HFFc6 (cell line): ENCODE results near the gene KCNH4. TPM values are rescaled to one million over a fixed set of nuclear protein-coding genes. Genes with fewer than 3 reads are reported as not detected.

Source experiments
- DNase-seq: peaks from one replicate; pipeline ENCODE4 v3.0.0-alpha.2; 2018
- H3K27ac Mint-ChIP-seq: 2 replicates; pipeline ENCODE4 v1.8.0; 2020; ENCODE audit warnings: mild to moderate bottlenecking, mixed read lengths
- H3K27me3 Mint-ChIP-seq: 2 replicates; pipeline ENCODE4 v1.8.0; 2021; ENCODE audit warnings: mild to moderate bottlenecking, moderate library complexity, mixed read lengths; ENCODE audit not compliant: insufficient read depth
- H3K36me3 Mint-ChIP-seq: 2 replicates; pipeline ENCODE4 v1.8.0; 2021; ENCODE audit warnings: low read depth, mixed read lengths
- H3K4me1 Mint-ChIP-seq: 2 replicates; pipeline ENCODE4 v1.8.0; 2020; ENCODE audit warnings: low read depth, mixed read lengths
- H3K4me3 Mint-ChIP-seq: 2 replicates; pipeline ENCODE4 v1.8.0; 2020; ENCODE audit warnings: mild to moderate bottlenecking, moderate library complexity, mixed read lengths
- H3K9me3 Mint-ChIP-seq: 2 replicates; pipeline ENCODE4 v1.8.0; 2020; ENCODE audit warnings: mild to moderate bottlenecking, mixed read lengths
- total RNA-seq, 6 experiments: library from RNA; stranded (reverse); fragmentation: NEBNext Ultra II Directional; extraction: Animal tissue kit (Norgen Biotek cat#: 25700); gene quantifications; 2 replicates in 1 of 6; 3 replicates in 5 of 6; pipeline ENCODE4 v1.2.3, GENCODE V29; 2021
- TF ChIP-seq, protein P1 (sequence below): fragments of 200-600 bp; sonication (generic); IDR thresholded peaks from 2 replicates; pipeline ENCODE4 v1.5.0; 2021; ENCODE audit warnings: antibody characterized with exemption, mild to moderate bottlenecking

The KCNH4 gene
- total RNA-seq, 6 experiments from 2014 or later: not detected

DNA sequence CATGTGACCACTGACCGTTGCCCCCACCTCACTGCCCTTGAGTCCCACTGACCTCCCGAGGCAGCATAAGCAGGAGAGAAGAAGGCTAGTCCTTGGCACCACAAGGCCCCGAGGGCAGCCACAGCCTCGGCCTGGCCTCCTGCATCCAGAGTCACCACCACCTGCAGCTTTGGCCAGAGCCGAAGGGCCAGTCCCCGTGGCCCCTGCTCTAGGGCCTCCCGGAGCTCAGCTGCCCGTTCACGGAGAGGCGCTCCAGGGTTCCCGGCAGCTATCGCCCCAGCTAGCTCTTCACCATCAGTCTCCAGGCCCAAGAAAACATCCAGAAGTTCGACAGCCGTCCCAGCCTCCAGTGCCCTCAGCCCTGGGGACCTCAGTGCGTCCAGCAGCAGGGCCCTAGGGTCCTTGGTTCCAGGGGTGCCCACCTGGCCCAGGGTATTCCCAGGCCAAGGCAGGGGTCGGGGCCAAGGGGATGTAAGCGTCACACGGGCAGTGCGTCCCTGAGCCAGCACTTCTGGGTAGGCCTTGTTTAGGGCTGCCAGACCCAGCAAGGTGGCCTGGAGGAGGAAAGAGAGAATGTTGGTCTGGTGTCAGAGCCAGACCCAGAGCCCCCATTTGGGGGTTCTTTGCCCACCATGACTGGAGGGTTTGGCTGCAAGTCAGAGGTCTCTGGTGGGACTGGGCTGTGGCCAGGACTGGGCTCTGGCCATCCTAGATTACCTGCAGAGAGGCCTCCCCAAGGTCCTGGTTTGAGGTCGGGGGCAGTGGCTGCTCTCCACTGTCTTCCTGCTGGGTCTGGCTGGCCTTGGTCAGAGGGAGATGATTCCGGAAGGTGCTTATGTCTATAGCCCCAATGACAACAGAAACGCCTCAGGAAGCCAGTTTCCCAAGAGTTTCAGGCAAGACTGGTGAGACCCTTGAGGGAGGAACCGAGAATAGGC lies 11.5 kb upstream of the KCNH4 start:
- H3K36me3 Mint-ChIP-seq: no peaks in the 10 kb centered on the region

DNA sequence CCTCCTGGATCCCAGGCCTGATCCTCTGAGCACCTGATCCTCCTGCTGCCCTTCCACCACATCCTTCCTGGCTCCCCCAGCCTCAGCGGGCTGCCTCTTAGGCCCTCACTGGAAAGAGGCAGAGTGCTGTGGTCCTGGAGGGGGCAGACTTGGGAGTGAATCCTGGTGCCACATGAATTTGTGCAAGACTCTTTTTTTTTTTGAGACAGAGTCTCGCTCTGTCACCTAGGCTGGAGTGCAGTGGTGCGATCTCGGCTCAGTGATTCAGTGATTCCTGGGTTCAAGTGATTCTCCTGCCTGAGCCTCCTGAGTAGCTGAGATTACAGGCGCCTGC lies 10.3 kb upstream of the KCNH4 start:
- Mint-ChIP-seq H3K4me1 (peaks cover 6% of the 10 kb centered on the region; the same call in 1 of the 2 replicates), H3K4me3 (no peak overlapping the region), H3K27ac (no peak overlapping the region), H3K36me3 (no peaks in the 10 kb centered on the region), H3K9me3 (no peaks in the 10 kb centered on the region), H3K27me3 (peaks cover 3% of the 10 kb centered on the region; the same call in 1 of the 2 replicates)
- no peak for DNase-seq
- TF ChIP-seq, protein P1, sequence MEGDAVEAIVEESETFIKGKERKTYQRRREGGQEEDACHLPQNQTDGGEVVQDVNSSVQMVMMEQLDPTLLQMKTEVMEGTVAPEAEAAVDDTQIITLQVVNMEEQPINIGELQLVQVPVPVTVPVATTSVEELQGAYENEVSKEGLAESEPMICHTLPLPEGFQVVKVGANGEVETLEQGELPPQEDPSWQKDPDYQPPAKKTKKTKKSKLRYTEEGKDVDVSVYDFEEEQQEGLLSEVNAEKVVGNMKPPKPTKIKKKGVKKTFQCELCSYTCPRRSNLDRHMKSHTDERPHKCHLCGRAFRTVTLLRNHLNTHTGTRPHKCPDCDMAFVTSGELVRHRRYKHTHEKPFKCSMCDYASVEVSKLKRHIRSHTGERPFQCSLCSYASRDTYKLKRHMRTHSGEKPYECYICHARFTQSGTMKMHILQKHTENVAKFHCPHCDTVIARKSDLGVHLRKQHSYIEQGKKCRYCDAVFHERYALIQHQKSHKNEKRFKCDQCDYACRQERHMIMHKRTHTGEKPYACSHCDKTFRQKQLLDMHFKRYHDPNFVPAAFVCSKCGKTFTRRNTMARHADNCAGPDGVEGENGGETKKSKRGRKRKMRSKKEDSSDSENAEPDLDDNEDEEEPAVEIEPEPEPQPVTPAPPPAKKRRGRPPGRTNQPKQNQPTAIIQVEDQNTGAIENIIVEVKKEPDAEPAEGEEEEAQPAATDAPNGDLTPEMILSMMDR: no peak

More for the DNA sequence above, 11.5 kb upstream of the KCNH4 start:
- Mint-ChIP-seq H3K9me3 (no peaks in the 10 kb centered on the region), H3K4me1 (peaks cover 6% of the 10 kb centered on the region; the same call in 1 of the 2 replicates), H3K27me3 (peaks cover 3% of the 10 kb centered on the region; the same call in 1 of the 2 replicates), H3K27ac (no peak overlapping the region), H3K4me3 (no peak overlapping the region)
- TF ChIP-seq, protein P1: no peak
- DNase-seq: no peak

DNA sequence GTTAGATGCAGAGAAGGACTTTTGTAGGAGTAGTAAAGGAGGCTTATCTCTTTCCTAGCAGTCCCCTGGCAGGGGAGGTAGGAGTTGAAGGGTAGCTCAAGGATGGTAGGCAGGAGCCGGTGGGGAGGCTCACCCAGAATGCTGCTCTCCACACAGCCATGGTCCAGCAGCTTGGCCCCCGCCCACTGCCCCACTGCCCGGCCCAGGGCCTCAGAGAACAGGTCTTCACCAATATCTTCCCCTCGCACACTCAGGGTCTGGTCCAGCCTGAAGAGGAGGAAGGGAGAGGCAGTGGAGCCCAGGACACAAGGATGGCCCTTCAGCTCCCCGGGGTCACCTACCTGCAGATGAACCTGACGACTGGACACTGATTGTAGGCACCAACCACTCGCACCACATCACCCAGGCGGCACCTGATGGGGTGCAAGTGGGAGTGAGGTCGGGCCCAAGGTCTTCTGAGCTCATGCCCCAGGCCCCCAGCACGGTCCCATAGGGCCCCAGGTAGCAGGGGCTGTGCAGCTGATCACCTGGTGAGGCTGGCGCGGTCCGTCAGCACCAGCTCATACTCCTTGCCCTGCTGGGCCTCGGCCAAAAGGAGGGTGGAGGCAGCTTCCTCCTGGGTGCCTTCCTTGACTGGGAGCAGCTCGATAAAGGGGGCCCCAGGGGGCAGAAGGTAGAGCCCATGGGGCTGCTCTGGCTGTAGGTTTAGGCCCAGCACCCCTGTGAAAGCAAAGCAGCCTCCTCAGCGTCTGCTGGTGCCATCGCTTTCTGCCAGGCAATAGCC lies 9.7 kb upstream of the KCNH4 start:
- no peaks in the 10 kb centered on the region for H3K9me3 Mint-ChIP-seq
- H3K4me1 Mint-ChIP-seq: peaks cover 6% of the 10 kb centered on the region; the same call in 1 of the 2 replicates
- no peaks in the 10 kb centered on the region for H3K36me3 Mint-ChIP-seq
- no peak overlapping the region for H3K4me3 Mint-ChIP-seq
- no peak overlapping the region for H3K27ac Mint-ChIP-seq
- H3K27me3 Mint-ChIP-seq: peaks cover 7% of the 10 kb centered on the region
- TF ChIP-seq, protein P1: no peak
- DNase-seq: no peak

DNA sequence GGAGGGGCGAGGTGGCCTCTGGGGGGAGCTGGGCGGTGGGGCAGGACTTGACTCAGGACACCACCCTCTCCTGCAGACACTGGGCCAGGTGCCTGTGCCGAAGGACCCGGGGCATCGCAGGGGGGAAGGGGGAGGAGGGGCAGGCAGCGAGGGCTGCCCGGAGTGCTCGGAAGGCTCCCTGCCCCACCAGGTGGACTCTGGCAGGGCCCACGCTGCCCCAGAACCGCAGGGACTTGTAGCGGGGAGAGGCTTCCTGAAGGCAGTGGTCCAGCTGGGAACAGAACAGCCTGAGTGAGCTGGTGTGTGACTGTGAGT lies 8.7 kb upstream of the KCNH4 start:
- DNase-seq: no peak

More for the DNA sequence above, 8.7 kb upstream of the KCNH4 start:
- peaks cover 11% of the 10 kb centered on the region for H3K4me1 Mint-ChIP-seq
- H3K27ac Mint-ChIP-seq: no peak overlapping the region
- no peaks in the 10 kb centered on the region for H3K36me3 Mint-ChIP-seq
- H3K9me3 Mint-ChIP-seq: no peaks in the 10 kb centered on the region
- TF ChIP-seq, protein P1: no peak
- peaks cover 9% of the 10 kb centered on the region for H3K27me3 Mint-ChIP-seq
- H3K4me3 Mint-ChIP-seq: no peak overlapping the region
